Mucosa of gallbladder (tissue), 1 donor: ENCODE measurements around the gene RFX8. TPM values are rescaled to one million over a fixed set of nuclear protein-coding genes. Genes with fewer than 3 reads are reported as not detected.
A peak's percentile ranks its signal among the peaks of the same experiment; 100 is the strongest.

Experiments used
- DNase-seq: peaks from one replicate; pipeline ENCODE4 v3.0.0-alpha.2; 2020; ENCODE audit warnings: low spot score
- total RNA-seq: library from RNA; stranded (reverse); gene quantifications from one replicate; pipeline ENCODE4 v1.2.1, GENCODE V29; 2021
- donor health status: DM: no; HTN: no; CAD: no.

Gene RFX8
- total RNA-seq, 1 donor from 2014 or later: 0.29 TPM

DNA sequence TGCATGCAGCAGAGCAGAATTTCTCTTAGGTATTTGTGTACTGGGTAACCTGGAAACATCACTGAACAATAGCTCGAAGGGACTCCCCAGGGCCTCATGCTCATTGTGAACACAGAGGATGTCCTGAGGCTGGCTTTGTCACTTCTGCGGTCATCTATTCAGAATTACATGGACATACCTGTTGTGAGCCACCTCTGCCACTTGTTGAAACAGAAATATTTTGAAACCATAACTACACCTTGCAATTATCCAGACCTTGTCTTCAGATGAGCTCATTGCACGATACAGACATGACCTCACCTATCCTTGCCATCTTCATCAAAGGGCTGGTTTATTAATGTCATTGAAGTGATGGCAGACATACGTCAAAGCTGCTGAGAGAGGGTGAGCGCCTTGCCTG is 64.2 kb downstream of the RFX8 start:
- DNase-seq: no peak

DNA sequence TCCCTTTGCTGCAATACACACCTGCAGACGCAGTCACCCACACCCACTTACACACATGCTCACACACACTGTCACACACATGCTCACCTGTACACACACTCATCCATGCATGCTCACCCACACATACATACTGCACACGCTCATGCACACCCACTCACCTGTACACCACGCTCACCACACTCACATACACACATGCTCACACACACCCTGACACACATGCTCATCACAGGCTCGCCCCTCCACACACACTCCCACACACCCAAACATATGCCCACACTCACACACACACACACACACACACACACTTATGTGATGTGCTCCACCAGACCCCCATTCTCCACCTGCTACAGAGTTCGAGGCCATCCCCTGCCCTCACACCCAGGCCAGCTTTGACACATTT is 64.8 kb downstream of the RFX8 start:
- DNase-seq: no peak

DNA sequence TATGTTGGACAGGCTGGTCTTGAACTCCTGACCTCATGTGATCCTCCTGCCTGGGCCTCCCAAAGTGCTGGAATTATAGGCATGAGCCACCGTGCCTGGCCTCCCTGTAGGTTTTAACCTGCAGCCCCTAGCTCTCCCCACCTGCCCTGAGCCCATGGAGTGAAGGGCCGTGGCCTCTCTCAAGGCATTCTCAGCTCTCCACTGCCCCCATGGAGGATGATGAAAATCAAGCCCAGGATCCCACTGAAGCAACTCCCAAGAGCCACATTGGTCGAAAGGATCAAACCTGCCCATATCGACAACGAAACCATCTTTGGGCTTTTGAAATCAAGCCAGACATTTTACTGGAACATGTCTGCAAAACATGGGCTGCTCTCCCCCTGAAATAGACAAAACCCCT is 65.2 kb downstream of the RFX8 start:
- DNase-seq: no peak

DNA sequence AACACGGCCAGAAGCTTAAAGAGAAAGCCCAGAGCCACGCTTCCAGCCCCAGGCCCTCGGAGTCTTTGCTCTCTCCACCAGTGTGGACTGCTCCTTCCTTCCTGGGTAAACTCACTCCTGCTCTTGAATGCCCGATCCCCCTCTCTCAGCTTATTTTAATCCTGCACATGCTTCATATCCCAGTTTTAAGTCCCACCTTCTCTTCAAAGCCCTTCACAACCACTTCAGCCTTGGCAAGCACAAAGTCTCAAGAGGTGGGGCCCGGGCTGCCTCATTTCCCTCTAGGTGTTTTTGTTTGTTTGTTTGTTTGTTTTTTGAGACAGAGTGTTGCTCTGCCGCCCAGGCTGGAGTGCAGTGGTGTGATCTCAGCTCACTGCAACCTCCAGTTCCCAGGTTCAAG is 66.0 kb downstream of the RFX8 start:
- DNase-seq: no peak

DNA sequence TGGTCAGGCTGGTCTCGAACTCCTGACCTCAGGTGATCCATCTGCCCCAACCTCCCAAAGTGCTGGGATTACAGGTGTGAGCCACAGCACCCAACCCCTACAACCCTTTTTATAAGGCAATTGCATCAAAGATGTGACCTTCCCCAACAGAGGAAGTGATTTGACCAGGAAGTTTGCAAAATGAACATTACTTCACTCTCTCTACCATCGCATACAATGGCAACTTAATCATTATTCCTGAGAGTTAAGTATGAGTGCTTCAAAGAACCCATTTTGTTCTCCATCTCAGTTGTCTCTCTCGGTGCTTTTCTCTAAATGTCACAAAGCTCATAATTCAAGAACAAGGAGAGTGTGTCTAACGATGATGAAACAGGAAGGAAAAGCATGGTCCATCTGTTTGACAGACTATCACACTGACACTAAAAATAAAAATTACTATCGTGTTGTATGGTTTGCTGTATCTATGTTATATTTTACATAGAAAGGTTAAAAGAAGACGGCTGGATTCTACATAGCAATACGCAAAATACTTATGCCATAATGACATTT is 69.5 kb downstream of the RFX8 start:
- no peak for DNase-seq

DNA sequence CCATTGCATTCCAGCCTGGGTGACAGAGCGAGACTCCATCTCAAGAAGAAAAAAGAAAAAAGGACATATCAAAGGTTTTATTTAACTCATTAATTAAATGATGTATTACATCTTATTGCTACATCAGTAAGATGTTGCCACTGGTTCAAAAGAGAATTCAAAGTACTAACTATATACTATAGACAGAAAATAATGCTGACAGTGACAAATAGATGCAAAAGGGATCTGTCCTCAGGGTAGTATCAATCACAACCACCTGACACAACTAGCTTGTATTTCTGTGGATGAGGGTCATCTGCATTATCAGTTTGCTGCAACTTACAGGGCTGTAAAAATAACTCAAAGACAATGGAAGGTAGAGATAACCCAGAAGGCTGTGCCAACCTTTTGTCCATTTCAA is 71.2 kb downstream of the RFX8 start:
- no peak for DNase-seq

DNA sequence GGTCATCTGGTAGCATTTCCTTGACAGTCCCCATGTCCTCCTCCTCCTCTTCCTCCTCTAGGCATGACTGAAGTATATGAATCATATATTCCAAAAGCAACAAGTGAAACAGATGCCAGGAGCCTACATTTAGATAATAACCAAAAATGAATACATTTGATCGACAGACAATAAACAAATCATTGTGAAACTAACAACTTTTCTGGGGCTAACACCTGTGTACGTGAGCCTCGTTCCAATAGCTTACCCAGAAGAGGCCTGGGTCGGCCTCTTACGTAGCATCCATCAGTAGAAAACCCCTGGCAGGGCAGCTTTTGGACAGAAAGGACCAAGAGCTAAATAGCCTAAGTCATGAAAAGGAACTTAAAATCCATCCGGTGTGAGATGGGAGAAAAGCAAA is 72.3 kb downstream of the RFX8 start:
- DNase-seq: no peak

DNA sequence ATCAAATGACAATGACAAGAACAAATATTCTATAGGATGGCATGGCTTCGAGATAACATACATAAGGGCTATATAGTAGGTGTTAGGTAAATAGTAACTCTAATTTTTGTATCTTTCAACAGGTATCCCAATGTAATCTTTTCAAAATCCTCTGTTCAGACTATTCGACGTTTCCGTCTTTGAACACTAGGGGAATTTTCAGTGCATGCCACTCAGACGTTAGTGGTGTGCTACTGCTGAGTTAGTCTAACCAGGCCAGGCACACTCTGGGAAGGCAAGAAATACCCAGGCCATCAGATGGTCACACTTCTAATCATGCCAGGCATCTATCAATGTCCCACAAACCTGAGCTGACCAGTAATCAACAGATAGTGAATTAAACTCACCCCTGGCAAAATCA is 73.0 kb downstream of the RFX8 start:
- DNase-seq: no peak

DNA sequence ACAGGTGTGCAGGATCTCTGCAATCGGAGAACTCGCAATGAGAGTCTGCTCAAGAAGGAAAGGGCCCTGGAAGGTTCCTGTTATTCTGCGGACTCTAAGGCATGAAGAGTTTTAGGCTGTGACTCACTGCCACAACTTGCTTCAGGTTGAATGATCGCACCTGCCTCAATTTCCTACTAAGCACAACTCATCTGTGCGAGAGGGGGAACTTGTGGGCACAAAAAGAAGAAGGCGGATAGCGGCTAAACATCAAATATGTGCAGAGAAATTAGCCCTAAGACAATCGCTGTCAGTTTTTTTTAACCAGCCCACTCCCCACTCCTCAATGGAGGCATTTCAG is 73.6 kb downstream of the RFX8 start:
- DNase-seq: no peak

DNA sequence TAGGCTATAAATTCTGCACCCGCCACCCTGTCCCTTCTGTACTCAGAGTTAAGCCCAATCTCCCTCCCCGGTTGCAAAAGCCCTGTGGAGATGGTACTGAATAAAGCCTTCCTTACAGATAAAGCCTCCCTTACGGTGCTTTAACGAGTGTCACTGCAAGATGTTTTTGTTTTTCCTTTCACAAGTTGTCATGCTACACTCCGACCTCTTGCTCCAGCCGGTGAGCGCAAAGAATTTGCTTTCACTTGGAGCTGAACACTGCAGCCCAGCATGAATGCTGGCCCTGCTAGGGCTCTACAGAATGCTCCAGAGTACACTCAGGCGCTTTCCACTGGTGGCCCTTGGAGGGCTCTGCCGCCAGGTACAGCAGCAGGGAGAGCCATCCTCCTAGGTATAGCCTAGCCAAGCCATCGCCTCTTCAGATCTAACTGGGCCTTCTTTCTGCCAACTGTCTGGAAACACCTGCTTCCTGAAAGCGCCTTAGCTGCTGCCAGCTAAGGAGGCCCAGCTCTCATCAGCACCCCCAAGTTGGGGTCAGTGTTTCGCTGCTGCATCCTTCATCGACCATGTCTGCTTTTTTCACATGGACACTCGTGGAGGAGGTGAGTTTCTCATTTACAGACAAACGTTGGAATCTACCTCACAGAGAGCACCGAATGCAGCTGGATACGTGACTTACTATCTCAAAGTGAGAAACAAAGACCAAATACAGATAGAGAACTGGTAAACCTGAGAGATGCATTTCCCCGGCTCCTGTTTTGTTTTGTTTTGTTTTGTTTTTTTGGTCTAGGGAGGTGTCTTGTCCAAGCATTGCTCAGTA is 74.2 kb downstream of the RFX8 start:
- DNase-seq: no peak

DNA sequence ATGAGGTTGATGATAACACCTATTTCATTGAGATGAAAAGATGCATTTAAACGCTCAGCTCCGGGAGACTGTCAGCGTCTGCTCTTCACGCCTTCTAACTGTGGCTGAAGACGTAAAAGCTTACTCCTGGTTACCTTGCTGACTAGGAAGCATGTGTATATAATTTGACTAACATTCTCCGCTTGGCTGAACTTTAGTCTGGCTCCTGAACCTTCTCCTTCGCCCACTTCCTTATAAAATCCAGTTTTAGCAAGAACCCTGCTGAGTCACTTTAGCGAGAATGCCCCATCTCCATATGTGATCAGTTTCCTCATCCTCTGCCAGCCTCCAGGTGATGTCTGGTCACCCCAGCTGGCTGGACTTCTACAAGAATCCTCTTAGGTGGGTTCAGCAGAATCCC is 74.9 kb downstream of the RFX8 start:
- DNase-seq: peak; percentile 51

DNA sequence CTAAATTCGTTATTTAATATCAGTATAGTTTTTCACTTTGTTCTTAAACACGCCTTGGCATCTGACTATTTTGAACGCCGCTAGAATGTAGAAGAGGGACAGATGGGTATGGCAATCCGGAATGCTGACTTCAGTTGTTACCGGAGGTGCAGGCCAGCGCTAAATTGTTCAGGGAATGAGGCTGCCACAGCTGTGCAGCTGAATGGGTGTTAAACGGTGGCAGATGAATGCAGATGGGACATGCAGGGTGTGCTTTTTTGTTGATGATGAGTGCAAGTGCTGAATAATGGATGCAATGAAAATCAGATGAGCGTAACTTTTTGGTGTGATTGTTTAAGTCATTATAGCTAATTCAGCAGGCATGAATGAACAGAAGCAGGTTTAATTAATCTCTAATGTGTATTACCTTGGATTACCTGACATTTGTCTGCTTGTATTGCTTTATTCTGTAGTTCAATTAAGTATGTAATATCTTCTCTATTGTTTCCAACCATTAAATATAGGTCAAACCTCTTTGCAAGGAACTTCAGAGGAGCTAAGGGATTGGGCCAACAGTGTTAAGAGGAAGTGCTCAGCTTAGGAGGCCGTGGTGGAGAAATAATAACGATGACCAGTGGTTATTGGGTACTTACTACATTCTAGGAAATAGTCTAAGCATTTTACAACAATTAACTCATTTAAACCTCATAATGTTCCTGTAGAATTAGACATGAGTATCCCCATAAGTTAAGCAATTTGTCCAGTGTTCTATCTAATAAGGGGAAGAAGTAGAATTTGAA is 75.7 kb downstream of the RFX8 start:
- DNase-seq: no peak

DNA sequence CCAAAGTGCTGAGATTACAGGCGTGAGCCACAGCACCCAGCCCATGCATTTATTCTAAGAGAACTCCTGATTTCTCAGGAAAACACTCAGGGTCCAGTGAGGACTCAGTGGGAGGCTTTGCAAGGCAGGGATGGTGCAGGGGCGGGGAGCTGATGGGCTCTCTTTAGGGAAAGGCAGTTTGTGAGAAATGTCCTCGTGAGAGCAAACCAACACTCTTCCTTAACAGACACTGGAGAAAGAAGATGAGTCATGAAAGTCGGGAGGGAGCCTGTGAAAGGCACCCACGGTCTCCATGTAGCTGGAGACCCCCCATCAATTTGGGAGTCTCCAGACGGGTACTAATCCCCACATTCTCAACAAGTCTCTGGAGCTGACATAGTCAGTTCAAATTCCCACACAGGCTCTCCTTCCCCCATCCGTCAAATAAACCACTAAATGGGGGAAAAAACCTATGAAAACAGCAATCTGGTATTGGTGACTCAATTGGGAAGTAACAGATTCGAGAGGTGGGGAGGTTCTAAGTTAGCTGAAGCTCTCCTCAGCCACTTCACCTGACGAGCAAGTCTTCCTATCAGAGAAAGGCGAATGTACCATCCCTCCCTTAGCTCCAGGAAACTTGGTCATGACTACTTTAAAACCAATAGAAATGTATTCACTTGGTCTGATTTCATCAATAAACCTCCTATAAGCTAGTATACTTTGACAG is 76.6 kb downstream of the RFX8 start:
- DNase-seq: no peak

DNA sequence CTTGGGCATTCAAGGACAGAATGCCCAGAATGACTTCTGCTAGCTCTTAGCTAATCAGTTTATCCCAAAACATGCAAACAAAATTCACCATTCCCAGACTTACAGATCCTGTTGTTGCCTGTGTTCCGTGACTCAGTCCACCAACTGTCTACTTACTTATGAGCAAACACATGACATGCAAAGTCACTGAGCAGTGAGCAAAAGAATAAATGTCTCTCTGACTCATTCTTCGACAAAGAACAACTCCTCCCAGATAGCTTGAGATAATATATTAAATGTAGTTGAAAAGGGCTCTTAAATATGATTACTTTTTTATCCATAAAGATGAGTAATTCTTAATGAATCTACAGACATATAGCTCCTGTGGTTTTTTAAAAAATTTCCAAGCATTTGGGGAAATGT is 78.6 kb downstream of the RFX8 start:
- no peak for DNase-seq

DNA sequence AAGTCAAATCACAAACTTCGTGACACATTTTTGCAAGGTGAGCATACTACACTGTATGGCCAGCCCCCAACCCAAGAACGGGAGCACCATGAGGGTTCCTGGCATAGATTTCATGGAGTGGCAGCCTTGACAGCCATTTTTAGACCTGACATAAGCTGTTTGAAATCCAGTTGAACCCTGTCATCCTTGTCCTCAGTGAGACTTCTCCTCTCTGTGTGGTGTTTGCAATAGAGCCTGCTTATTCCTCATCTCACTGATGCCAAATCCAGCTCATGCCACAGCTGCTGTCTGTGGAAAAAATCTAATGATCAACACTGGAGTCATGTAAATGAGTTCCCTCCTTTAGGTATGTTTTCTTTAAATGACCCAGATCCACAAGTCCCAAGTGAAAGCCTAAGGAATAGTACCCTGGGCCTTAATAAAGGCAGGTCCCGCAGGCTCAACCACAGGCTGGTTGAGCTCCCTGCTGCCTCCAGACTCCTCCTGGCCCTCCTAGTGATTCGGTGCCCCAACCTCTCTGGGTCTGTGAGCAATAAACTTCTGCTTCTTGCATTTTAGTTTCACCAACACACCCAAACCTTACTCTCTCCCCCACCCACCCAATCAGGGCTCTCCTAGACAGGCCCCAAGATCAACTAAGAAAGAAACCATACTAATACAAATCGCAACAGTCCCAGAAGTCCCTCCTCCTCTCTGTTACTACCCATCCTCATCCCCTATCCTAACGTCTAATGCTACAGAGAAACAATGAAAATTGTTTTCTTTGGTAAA is 79.2 kb downstream of the RFX8 start:
- no peak for DNase-seq

DNA sequence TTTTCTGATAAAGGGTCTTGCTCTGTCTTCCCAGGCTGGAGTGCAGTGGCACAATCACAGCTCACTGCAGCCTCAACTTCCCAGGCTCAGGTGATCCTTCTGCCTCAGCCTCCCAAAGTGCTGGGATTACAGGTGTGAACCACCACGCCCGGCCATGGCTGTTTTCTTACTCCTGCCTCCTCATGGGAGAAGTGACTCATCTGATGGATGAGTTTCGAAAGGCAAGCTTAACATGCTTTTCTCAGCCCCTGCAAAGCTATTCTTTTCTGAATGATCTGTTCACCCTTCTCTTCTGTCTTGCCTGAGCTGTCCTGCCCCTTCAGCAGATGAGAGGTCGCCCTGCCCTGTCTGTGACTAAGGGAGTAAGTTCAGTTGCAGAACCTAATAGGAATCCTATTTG is 86.7 kb downstream of the RFX8 start:
- DNase-seq: no peak

DNA sequence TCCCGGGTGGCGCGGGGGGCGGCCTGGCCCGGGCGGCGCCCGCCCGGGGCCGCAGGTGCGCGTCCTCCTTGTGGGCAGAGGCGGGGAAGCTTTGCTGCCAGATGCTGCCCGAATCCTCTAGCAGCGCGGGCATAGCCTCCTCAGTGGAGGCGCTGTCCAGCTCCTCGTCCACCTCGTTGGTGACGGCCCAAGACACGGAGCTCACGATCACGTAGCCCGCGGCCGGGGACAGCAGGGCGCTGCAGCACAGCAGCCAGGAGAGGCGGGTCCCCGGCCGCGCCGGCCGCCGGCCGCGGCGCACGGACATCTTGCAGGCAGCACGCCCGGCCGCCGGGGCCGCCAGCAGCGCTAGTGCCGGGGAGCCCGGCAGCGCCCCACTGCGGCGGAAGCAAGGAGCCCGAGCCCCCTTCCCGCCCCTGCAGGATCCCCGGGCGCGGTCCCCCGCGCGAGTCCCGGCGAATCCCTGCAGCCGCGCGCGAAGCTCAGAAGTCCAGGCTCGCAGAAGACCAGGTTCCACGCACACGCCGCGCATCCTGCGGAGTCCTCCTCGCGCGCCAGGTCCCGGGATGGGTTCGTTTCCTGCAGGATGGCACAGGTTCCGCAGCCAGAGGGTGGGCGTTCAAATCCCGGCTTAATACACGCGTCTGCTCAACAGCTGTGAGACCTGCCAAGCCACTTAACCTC is 87.6 kb downstream of the RFX8 start, which contains the start of gene CREG2:
CREG2 (minus strand) TSS at position 353 of the 684 bp plus-strand sequence; CDS start at position 307, 46 bp downstream.
- peak; percentile 55 for DNase-seq

DNA sequence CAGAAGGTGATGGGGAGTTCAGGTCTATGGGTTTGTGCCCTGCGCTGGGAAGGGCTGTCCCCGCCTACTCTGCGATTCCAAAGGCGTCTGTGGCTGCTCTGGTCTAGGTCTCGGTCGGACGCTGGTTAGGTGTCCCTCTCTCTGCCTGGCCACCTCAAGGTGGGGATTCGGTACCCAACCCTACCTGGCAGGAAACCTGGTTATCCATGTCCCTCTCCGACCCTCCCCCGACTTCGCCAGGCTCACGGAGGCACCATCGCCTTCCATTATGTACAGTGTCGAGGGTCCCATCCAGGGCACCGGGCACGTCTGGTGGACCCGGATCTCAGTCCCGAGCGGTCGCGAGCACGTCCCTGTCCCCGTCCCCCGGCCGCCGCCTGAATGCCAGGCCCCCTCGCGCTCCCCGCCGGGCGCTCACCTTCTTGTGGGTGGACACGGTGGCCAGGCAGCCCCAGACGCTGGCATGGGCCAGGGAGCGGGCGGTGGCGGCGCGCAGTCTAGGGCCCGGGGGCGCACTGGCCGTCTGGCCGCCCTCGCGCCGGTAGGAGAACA is 88.2 kb downstream of the RFX8 start:
- DNase-seq: no peak

DNA sequence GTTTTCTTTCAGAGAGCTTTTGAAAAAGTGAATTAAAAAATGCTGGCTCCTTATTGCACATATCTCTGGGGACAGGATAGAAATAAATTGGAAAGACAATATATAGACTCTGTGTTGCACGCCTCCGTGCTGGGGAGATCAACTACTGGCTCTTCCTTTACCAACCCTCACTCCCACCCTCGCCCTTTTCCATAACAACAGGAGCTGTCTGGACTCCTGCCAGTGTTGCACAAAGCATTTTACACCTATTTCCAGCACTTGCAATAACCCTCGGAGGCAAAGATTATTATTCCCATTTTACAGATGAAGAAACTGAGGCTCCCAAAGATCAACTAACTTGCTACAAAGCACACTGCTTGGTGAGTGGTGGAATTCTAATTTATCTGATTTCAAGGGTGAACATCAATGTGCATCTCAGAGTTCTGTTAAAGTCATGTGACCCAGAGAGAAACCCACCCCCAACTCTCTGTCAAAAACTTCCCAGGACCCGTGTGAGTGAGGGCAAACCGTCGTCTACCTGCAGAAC is 91.8 kb downstream of the RFX8 start:
- DNase-seq: no peak

DNA sequence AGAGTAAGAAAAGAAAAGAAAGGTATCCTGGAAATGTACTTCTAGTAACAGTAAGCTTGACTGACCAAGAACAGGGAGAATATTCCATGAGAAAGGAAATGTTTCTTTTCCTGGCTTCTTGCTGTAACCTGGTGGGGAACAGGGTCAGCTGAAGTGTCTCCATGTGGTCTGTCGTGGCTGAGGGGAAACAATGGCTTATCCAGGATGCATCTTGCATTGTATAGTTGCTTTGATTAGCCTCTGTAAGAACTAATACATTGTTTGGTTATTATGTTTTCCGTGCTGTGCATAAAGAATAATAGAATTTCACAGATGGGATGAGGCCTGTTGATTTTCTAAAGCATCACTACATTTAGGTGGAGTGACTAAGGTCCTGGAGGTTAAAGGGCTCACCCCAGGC is 92.5 kb downstream of the RFX8 start:
- DNase-seq: no peak
